Vagina (tissue), 2 donors: ENCODE measurements around the gene SHC3. TPM values are rescaled to one million over a fixed set of nuclear protein-coding genes. Genes with fewer than 3 reads are reported as not detected.
A peak's percentile ranks its signal among the peaks of the same experiment; 100 is the strongest.

Experiments
- DNase-seq, 2 donors: peaks; one replicate each; pipeline ENCODE4 v3.0.0-alpha.2; 2017; ENCODE audit errors: extremely low spot score in 2 of 2
- H3K27ac ChIP-seq: fragments of 200-600 bp; sonication (generic); one replicate; pipeline ENCODE4 v1.5.1; 2019
- H3K27me3 ChIP-seq: fragments of 200-600 bp; sonication (generic); one replicate; pipeline ENCODE4 v1.5.1; 2019
- H3K36me3 ChIP-seq, 2 donors: fragments of 200-600 bp; sonication (generic); one replicate each; pipeline ENCODE4 v1.5.1; 2017 to 2019
- H3K4me1 ChIP-seq: fragments of 200-600 bp; sonication (generic); one replicate; pipeline ENCODE4 v1.5.1; 2019
- H3K4me3 ChIP-seq, 2 donors: fragments of 200-600 bp; sonication (generic); 1 replicate in 1 of 2; 2 replicates in 1 of 2; pipeline ENCODE4 v1.5.1; 2016 to 2019
- H3K9me3 ChIP-seq: fragments of 200-600 bp; sonication (generic); one replicate; pipeline ENCODE4 v1.5.1; 2019
- POLR2A ChIP-seq, 2 donors: fragments of 450-650 bp; IDR thresholded peaks; one replicate each; pipeline ENCODE4 v1.6.1; 2017; ENCODE audit warnings: antibody characterized with exemption in 2 of 2, mild to moderate bottlenecking in 2 of 2, moderate library complexity in 2 of 2
- POLR2AphosphoS5 ChIP-seq, 2 donors: sonication (generic); formaldehyde crosslinking; IDR thresholded peaks; one replicate each; pipeline ENCODE4 v1.9.0; 2017; ENCODE audit warnings: antibody characterized with exemption in 2 of 2, mild to moderate bottlenecking in 2 of 2, low read depth in 1 of 2; ENCODE audit not compliant: insufficient read depth in 1 of 2
- intact Hi-C: fragments of 100-400 bp; cut with DNase I; formaldehyde crosslinking; loops from one replicate; pipeline ENCODE4 v1.15.1; 2023
- total RNA-seq: library from RNA; depleted of rRNA; stranded (reverse); fragments of >200 nt; gene quantifications from one replicate; pipeline ENCODE4 v1.2.3, GENCODE V29; 2016
- TF ChIP-seq, protein P1 (sequence below), 3 experiments: fragments of 450-650 bp in 2 of 3; fragments of 200-600 bp in 1 of 3; sonication (generic) in 1 of 3; IDR thresholded peaks; one replicate each; pipeline ENCODE4 v1.5.1; 2017 to 2019; ENCODE audit warnings: antibody characterized with exemption in 3 of 3, mild to moderate bottlenecking in 2 of 3, moderate library complexity in 2 of 3

The SHC3 gene
- total RNA-seq, 1 donor from 2014 or later, result 6.1 TPM

DNA sequence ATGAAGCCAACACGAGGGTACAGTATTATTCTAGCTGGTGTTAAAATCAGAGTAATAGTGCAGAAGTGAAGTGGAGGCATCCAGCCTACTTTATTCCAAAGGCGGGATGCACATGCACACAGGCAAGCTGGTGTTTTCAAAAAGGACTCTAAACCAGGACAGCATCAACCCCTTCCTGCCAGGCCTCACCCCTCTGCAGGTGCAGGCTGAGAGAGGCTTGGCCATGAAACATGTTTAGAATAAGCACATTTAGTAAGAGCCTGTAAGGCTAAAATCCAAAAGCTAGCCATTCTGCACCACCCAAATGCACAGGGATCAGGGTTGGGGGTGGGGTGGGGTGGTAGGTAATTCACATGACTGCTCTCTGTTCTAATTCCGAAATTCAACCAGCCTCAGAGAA lies 71.2 kb downstream of the SHC3 start:
- H3K4me1 ChIP-seq, result no peaks in the 10 kb centered on the region
- no peaks in the 10 kb centered on the region for H3K36me3 ChIP-seq
- no peak overlapping the region for H3K27ac ChIP-seq
- H3K9me3 ChIP-seq, result no peaks in the 10 kb centered on the region
- DNase-seq, result no peak
- H3K27me3 ChIP-seq, result no peaks in the 10 kb centered on the region
- TF ChIP-seq, protein P1, sequence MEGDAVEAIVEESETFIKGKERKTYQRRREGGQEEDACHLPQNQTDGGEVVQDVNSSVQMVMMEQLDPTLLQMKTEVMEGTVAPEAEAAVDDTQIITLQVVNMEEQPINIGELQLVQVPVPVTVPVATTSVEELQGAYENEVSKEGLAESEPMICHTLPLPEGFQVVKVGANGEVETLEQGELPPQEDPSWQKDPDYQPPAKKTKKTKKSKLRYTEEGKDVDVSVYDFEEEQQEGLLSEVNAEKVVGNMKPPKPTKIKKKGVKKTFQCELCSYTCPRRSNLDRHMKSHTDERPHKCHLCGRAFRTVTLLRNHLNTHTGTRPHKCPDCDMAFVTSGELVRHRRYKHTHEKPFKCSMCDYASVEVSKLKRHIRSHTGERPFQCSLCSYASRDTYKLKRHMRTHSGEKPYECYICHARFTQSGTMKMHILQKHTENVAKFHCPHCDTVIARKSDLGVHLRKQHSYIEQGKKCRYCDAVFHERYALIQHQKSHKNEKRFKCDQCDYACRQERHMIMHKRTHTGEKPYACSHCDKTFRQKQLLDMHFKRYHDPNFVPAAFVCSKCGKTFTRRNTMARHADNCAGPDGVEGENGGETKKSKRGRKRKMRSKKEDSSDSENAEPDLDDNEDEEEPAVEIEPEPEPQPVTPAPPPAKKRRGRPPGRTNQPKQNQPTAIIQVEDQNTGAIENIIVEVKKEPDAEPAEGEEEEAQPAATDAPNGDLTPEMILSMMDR (IDR thresholded peaks at IDR 0.05), result no peak
- TF ChIP-seq POLR2AphosphoS5 (IDR thresholded peaks at IDR 0.05; ENCODE audit: insufficient read depth in 1 of 2, low read depth in 1 of 2) (no peak), POLR2A (IDR thresholded peaks at IDR 0.05) (no peak)
- intact Hi-C loops, result no loop called here
- H3K4me3 ChIP-seq, result no peak overlapping the region

DNA sequence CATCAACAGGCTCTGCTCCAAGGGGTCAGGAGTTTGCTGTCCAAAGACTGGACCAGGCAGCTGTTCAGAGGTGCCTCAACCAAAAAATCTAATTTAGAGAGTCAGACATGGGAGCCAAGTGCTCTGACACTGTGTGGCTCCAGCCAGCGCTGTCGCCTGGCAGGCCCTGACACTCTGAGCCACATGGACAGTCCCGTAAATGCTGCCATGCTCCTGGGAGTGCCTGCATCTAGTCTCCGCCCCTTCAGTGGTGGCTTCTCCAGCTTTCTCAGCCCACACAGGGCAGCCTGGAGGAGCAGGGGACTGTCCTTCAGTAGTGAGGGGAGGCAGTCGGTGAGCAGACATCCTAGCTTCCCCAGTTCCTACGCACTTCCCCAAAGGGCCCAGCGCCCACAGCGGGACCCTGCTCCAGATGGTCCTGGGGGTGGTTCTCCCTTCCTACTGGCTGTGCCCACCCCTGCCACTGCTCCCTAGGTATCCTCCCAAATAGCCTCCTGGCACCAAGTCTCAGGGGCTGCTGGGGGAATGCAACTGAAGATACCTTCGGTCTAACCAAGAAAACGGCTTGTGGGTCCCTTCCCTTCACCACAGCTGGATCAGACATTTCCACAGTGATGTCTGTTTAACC lies 72.3 kb downstream of the SHC3 start:
- no peak overlapping the region for H3K4me3 ChIP-seq
- no peaks in the 10 kb centered on the region for H3K27me3 ChIP-seq
- no peaks in the 10 kb centered on the region for H3K36me3 ChIP-seq
- TF ChIP-seq, protein P1 (IDR thresholded peaks at IDR 0.05), result no peak
- TF ChIP-seq POLR2A (IDR thresholded peaks at IDR 0.05) (no peak), POLR2AphosphoS5 (IDR thresholded peaks at IDR 0.05; ENCODE audit: insufficient read depth in 1 of 2, low read depth in 1 of 2) (no peak)
- H3K27ac ChIP-seq, result no peak overlapping the region
- intact Hi-C loops, result no loop called here
- no peaks in the 10 kb centered on the region for H3K9me3 ChIP-seq
- no peak for DNase-seq
- no peaks in the 10 kb centered on the region for H3K4me1 ChIP-seq

DNA sequence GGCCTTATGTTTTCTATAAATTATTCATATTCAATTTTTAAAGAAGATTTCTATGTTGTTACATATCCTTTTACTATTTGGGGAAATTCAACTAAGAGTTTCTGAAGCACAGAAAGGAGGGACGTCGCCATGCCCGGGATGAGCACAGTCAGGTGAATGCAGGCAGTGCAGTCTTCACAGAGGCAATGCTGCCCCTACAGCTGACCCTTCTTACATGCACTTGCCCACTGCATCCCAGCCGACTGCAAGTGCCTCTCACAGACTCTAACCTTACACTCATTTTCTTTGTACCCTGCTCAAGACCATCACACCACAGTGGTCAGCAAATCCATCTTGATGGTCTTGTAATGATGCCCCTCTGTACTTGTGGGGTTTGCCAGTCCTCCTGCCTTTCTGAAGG lies 73.8 kb downstream of the SHC3 start:
- H3K27ac ChIP-seq, result no peak overlapping the region
- intact Hi-C loops, result no loop called here
- H3K27me3 ChIP-seq, result no peaks in the 10 kb centered on the region
- H3K4me3 ChIP-seq, result no peak overlapping the region
- no peak for TF ChIP-seq POLR2A (IDR thresholded peaks at IDR 0.05)
- TF ChIP-seq POLR2AphosphoS5 (IDR thresholded peaks at IDR 0.05; ENCODE audit: insufficient read depth in 1 of 2, low read depth in 1 of 2), result no peak
- TF ChIP-seq, protein P1 (IDR thresholded peaks at IDR 0.05), result no peak
- no peak for DNase-seq
- no peaks in the 10 kb centered on the region for H3K4me1 ChIP-seq
- no peaks in the 10 kb centered on the region for H3K9me3 ChIP-seq
- H3K36me3 ChIP-seq, result no peaks in the 10 kb centered on the region

DNA sequence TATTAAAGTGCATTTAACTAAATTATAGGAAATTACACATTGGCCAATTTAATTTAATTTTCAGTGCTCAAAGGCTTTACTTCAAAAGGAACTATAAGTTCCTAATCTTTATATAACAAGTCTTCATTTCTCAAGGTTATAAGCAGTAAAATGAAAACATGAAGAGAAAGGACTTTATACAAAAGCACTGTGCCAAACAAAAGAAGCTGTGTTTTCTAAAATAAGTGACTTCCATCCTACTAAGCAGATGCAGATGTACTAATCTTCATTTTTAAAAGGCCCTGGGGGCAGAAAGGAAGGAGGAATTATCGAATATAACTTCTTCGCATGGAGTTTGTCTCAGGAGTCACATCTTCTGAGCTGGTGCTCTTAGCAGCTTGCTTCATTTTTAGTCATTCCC lies 81.4 kb downstream of the SHC3 start:
- Histone ChIP-seq H3K36me3 (no peaks in the 10 kb centered on the region), H3K4me1 (peaks cover 9% of the 10 kb centered on the region), H3K9me3 (no peaks in the 10 kb centered on the region), H3K4me3 (no peak overlapping the region), H3K27ac (peak overlapping the region; percentile 38), H3K27me3 (no peaks in the 10 kb centered on the region)
- intact Hi-C loops, result no loop called here
- DNase-seq, result no peak
- TF ChIP-seq POLR2A (IDR thresholded peaks at IDR 0.05) (no peak), POLR2AphosphoS5 (IDR thresholded peaks at IDR 0.05; ENCODE audit: insufficient read depth in 1 of 2, low read depth in 1 of 2) (no peak)
- TF ChIP-seq, protein P1 (IDR thresholded peaks at IDR 0.05), result no peak

DNA sequence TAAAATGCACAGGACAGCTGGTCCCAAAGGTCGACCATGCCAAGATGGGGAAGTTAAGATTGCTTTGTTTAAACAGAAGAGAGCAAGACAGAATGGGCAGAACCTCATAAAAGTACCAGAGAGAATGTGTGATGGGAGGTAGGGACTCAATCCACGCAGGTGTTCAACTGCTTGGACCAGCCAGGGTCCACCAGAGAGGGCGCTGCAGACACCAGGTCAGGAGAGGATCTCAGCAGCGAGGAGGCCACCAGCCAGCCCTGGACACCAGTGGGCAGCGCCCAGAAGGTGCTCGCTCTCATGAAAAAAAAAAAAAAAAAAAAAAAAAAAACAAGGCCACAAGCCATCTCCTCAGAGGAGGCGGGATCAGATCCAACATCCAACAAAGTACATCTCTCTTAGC lies 81.8 kb downstream of the SHC3 start:
- no peak for TF ChIP-seq POLR2A (IDR thresholded peaks at IDR 0.05)
- TF ChIP-seq, protein P1 (IDR thresholded peaks at IDR 0.05), result no peak
- TF ChIP-seq POLR2AphosphoS5 (IDR thresholded peaks at IDR 0.05; ENCODE audit: insufficient read depth in 1 of 2, low read depth in 1 of 2), result no peak

More for the DNA sequence above, 81.8 kb downstream of the SHC3 start:
- Histone ChIP-seq H3K4me3 (no peak overlapping the region), H3K9me3 (no peaks in the 10 kb centered on the region), H3K4me1 (peaks cover 9% of the 10 kb centered on the region), H3K27me3 (no peaks in the 10 kb centered on the region), H3K36me3 (no peaks in the 10 kb centered on the region), H3K27ac (peak overlapping the region; percentile 38)
- intact Hi-C loops, result no loop called here
- no peak for DNase-seq
